GM18498 (cell line): ENCODE results near the gene PVR.
"Not testable (repeated sequence)": the region's sequence is repeated elsewhere in the genome, so short reads cannot be mapped to it uniquely, and the experiment has no call there.

ENCODE experiments used
- ATAC-seq: cut with Tn5 transposase; IDR thresholded peaks from one replicate; pipeline ENCODE4 v1.9.1; 2021; ENCODE audit warnings: mild to moderate bottlenecking, moderate library complexity; ENCODE audit not compliant: unreplicated experiment

PVR gene

GRCh38 chr19:44698492-44699201 is 54.9 kb downstream of the PVR start, which contains the start of gene CEACAM16:
Gene CEACAM16, plus strand, starts transcription at chr19:44699151. Its CDS starts 2,306 bp downstream, at chr19:44701457.
- ATAC-seq: no peak

- no peak for ATAC-seq
Observed at GRCh38 chr19:44700547-44700946, 56.8 kb downstream of the PVR start.

- ATAC-seq: no peak
Observed at GRCh38 chr19:44701228-44701627, 57.5 kb downstream of the PVR start.

- ATAC-seq: no peak
Observed at GRCh38 chr19:44702551-44703176, 59.0 kb downstream of the PVR start.

GRCh38 chr19:44703336-44704078 is 59.8 kb downstream of the PVR start:
- no peak for ATAC-seq

- no peak for ATAC-seq
Observed at GRCh38 chr19:44704982-44705381, 61.3 kb downstream of the PVR start.

GRCh38 chr19:44705502-44706010 is 61.8 kb downstream of the PVR start:
- ATAC-seq: no peak

GRCh38 chr19:44706506-44707236 is 63.0 kb downstream of the PVR start:
- no peak for ATAC-seq

GRCh38 chr19:44707794-44708193 is 64.1 kb downstream of the PVR start:
- no peak for ATAC-seq

GRCh38 chr19:44708940-44709339 is 65.2 kb downstream of the PVR start:
- ATAC-seq: no peak

GRCh38 chr19:44709434-44710266 is 65.9 kb downstream of the PVR start:
- not testable (repeated sequence) for ATAC-seq

GRCh38 chr19:44710483-44710882 is 66.8 kb downstream of the PVR start:
- ATAC-seq: no peak

GRCh38 chr19:44712864-44713515 is 69.3 kb downstream of the PVR start:
- ATAC-seq: no peak
